HepG2 (cell line): ENCODE data around the gene PIGK. TPM values are rescaled to one million over a fixed set of nuclear protein-coding genes. Genes with fewer than 3 reads are reported as not detected.

Experiments
- ATAC-seq: fragments of 200-7000 bp; cut with Tn5 transposase; 3 replicates; pipeline ENCODE4 v1.9.1; 2020; ENCODE audit warnings: mild to moderate bottlenecking, moderate library complexity
- BruUV-seq: library from RNA; stranded (reverse); fragments of 400-500 nt; replicated peaks from 2 replicates; lab custom pipeline; 2021; lab: Mats Ljungman, UMichigan
- CTCF ChIA-PET: fragments of 300-600 bp; formaldehyde crosslinking; extraction: SDS; loops from one replicate; lab custom pipeline; 2021; ENCODE audit warnings: low total read pairs, inconsistent platforms, low intra/inter-chr PET ratio; lab: Yijun Ruan, JAX
- POLR2A ChIA-PET: fragments of 350-600 bp; sonication (Branson Sonifier 250); formaldehyde crosslinking; loops from one replicate; lab custom pipeline; 2020; ENCODE audit warnings: antibody characterized with exemption, inconsistent platforms; lab: Yijun Ruan, JAX
- DNase-seq: peaks from one replicate; pipeline ENCODE4 v3.0.0-alpha.2; 2015; ENCODE audit warnings: low spot score
- FAIRE-seq: peaks from 3 replicates; lab custom pipeline; 2011; peaks lifted over from hg19 to GRCh38; lab: Jason Lieb, UNC
- H2AFZ ChIP-seq: one replicate; pipeline ENCODE4 v1.6.1; 2011; ENCODE audit warnings: low read length, inconsistent platforms
- H3K27ac ChIP-seq: fragments of 300-600 bp; 3 replicates; pipeline ENCODE4 v1.8.0; 2011; ENCODE audit warnings: mixed run types, mild to moderate bottlenecking, mixed read lengths, low read length, inconsistent platforms; ENCODE audit not compliant: insufficient read depth; ENCODE audit errors: extremely low read length
- H3K27me3 ChIP-seq, 2 experiments: fragments of 200-600 bp in 1 of 2; 2 replicates in 1 of 2; 3 replicates in 1 of 2; pipeline versions ENCODE4 v1.6.0 to v1.8.0; 2011; ENCODE audit warnings: low read length in 2 of 2, mild to moderate bottlenecking in 2 of 2, moderate library complexity in 2 of 2, inconsistent platforms in 1 of 2; ENCODE audit not compliant: insufficient read depth in 2 of 2, control insufficient read depth in 1 of 2
- H3K36me3 ChIP-seq, 2 experiments: fragments of 200-600 bp in 1 of 2; replicated peaks in 1 of 2; 2 replicates in 1 of 2; 3 replicates in 1 of 2; pipeline versions ENCODE4 v1.5.1 to v1.8.0; 2011; ENCODE audit warnings: low read length in 2 of 2, inconsistent platforms in 1 of 2; ENCODE audit not compliant: insufficient read depth in 2 of 2, control insufficient read depth in 1 of 2
- H3K4me1 ChIP-seq: 2 replicates; pipeline ENCODE4 v1.5.1; 2012; ENCODE audit warnings: low read length, inconsistent platforms; ENCODE audit not compliant: insufficient read depth
- H3K4me2 ChIP-seq: 2 replicates; pipeline ENCODE4 v1.6.0; 2011; ENCODE audit warnings: low read depth, low read length, inconsistent platforms
- H3K4me3 ChIP-seq, 3 experiments: fragments of 200-600 bp in 1 of 3; sonication (generic), shearing (Covaris generic) in 1 of 3; replicated peaks in 1 of 3; 2 replicates each; pipeline ENCODE4 v1.5.1; 2011 to 2016; ENCODE audit warnings: low read length in 3 of 3, inconsistent platforms in 2 of 3, low read depth in 2 of 3, mild to moderate bottlenecking in 2 of 3, control low read depth in 1 of 3, mixed read lengths in 1 of 3; ENCODE audit not compliant: insufficient read depth in 1 of 3
- H3K79me2 ChIP-seq: one replicate; pipeline ENCODE4 v1.6.1; 2011; ENCODE audit warnings: low read length, inconsistent platforms; ENCODE audit not compliant: insufficient read depth
- H3K9ac ChIP-seq: 2 replicates; pipeline ENCODE4 v1.6.0; 2011; ENCODE audit warnings: mild to moderate bottlenecking, low read depth, low read length, inconsistent platforms; ENCODE audit not compliant: insufficient read depth
- H3K9me3 ChIP-seq: 2 replicates; pipeline ENCODE4 v1.5.1; 2012; ENCODE audit warnings: mild to moderate bottlenecking, low read length
- H4K20me1 ChIP-seq: 2 replicates; pipeline ENCODE4 v1.6.0; 2011; ENCODE audit warnings: inconsistent platforms, mild to moderate bottlenecking, low read length, moderate library complexity; ENCODE audit not compliant: insufficient read depth
- AKAP8 ChIP-seq: sonication (generic); formaldehyde crosslinking; IDR thresholded peaks from 2 replicates; pipeline ENCODE4 v1.5.1; 2020; ENCODE audit warnings: mild to moderate bottlenecking, missing genetic modification reagents
- CEBPZ ChIP-seq: IDR thresholded peaks from 2 replicates; pipeline ENCODE4 v1.6.1; 2012; ENCODE audit warnings: low read length, improper control_type of control experiment
- CTCF ChIP-seq: sonication (generic); formaldehyde crosslinking; IDR thresholded peaks from 2 replicates; pipeline ENCODE4 v1.5.0; 2020; ENCODE audit warnings: mild to moderate bottlenecking, missing genetic modification reagents, moderate library complexity
- E2F1 ChIP-seq: sonication (generic); formaldehyde crosslinking; IDR thresholded peaks from 2 replicates; pipeline ENCODE4 v1.5.0; 2020; ENCODE audit warnings: missing genetic modification reagents
- FOXP4 ChIP-seq: sonication (generic); formaldehyde crosslinking; IDR thresholded peaks from 2 replicates; pipeline ENCODE4 v1.4.0; 2020; ENCODE audit warnings: missing genetic modification reagents
- HCFC1 ChIP-seq: fragments of 150-350 bp; IDR thresholded peaks from 2 replicates; pipeline ENCODE4 v1.6.1; 2014; ENCODE audit warnings: low read depth, low read length
- HMG20B ChIP-seq: conservative IDR thresholded peaks from 2 replicates; pipeline ENCODE4 v1.6.1; 2016; ENCODE audit warnings: missing genetic modification reagents, missing compliant biosample characterization
- HNRNPL ChIP-seq: fragments of 200-400 bp; formaldehyde crosslinking; IDR thresholded peaks from 2 replicates; pipeline ENCODE4 v1.6.1; 2017; ENCODE audit warnings: mild to moderate bottlenecking, low read depth, low read length
- ISX ChIP-seq: sonication (generic); formaldehyde crosslinking; conservative IDR thresholded peaks from 2 replicates; pipeline ENCODE4 v1.5.0; 2020; ENCODE audit warnings: missing genetic modification reagents
- SNRNP70 ChIP-seq: fragments of 200-400 bp; formaldehyde crosslinking; IDR thresholded peaks from 2 replicates; pipeline ENCODE4 v1.6.1; 2017; ENCODE audit warnings: mild to moderate bottlenecking, low read depth, low read length, moderate library complexity
- ZBTB7A ChIP-seq: sonication (generic); formaldehyde crosslinking; IDR thresholded peaks from 2 replicates; pipeline ENCODE4 v1.8.0; 2022; ENCODE audit warnings: mild to moderate bottlenecking, missing genetic modification reagents
- ZBTB7B ChIP-seq: sonication (generic); formaldehyde crosslinking; IDR thresholded peaks from 2 replicates; pipeline ENCODE4 v1.4.0; 2020; ENCODE audit warnings: missing genetic modification reagents
- ZNF124 ChIP-seq: sonication (generic); formaldehyde crosslinking; IDR thresholded peaks from 2 replicates; pipeline ENCODE4 v1.4.0; 2020; ENCODE audit warnings: missing genetic modification reagents
- WGBS: methylation state at CpG from one replicate; pipeline ENCODE4 v1.1.6; 2017; ENCODE audit warnings: low lambda C conversion rate; 5-methylcytosine and 5-hydroxymethylcytosine counted together
- in situ Hi-C: cut with HindIII; loops from 2 replicates; pipeline ENCODE4 v1.10.0; 2017; ENCODE audit warnings: low pct_unique_long_range_greater_than_20kb; ENCODE audit not compliant: extremely low pct_ligation_motif_present
- intact Hi-C: fragments of 100-400 bp; cut with micrococcal nuclease; formaldehyde crosslinking; loops from one replicate; pipeline ENCODE4 v1.10.0; 2022; ENCODE audit not compliant: unreplicated experiment
- polyA plus RNA-seq, 8 experiments: library from polyadenylated mRNA; depleted of rRNA in 3 of 8; stranded (reverse) in 7 of 8; unstranded in 1 of 8; fragments of >200 nt; fragmentation: Illumina TruSeq in 4 of 8; extraction: Trizol in 4 of 8; gene quantifications; 2 replicates each; pipeline versions ENCODE4 v1.2.1 to v1.2.3, GENCODE V29; 2011 to 2016; ENCODE audit warnings: low read depth in 4 of 8, missing spikeins in 1 of 8, mixed read lengths in 1 of 8; ENCODE audit not compliant: insufficient read depth in 1 of 8
- total RNA-seq, 5 experiments: library from RNA; depleted of rRNA; stranded (reverse); fragments of >200 nt; fragmentation: Illumina TruSeq; extraction: Trizol; gene quantifications; 2 replicates each; pipeline ENCODE4 v1.2.3, GENCODE V29; 2016; ENCODE audit warnings: low read depth in 1 of 5

PIGK gene
- total and polyA plus RNA-seq, 2 of the 13 experiments (the other 11 are each of a cell fraction or from before 2014, with no cell fraction given), result 14.7 to 38.5 TPM

- peak; percentile 68 for TF ChIP-seq CTCF (CRISPR knock-in tag)
- TF ChIP-seq FOXP4 (CRISPR knock-in tag), result no peak
- no peak for TF ChIP-seq E2F1 (CRISPR knock-in tag)
- no peak for TF ChIP-seq HCFC1
- TF ChIP-seq HMG20B (CRISPR knock-in tag), result no peak
Observed at GRCh38 chr1:77126307-77126706, 92.9 kb downstream of the PIGK start (continued).

GRCh38 chr1:77121503-77121902, 97.7 kb downstream of the PIGK start:
- in situ Hi-C loops, result loop anchor here (10.0 kb wide), 1 partner anchor 217 kb away; no protein-coding TSS in a partner anchor
- TF ChIP-seq ZBTB7B (CRISPR knock-in tag) (no peak), AKAP8 (CRISPR knock-in tag) (no peak), ISX (no peak), ZNF124 (CRISPR knock-in tag) (no peak), ZBTB7A (CRISPR knock-in tag) (no peak), CEBPZ (no peak), CTCF (CRISPR knock-in tag) (no peak), HNRNPL (no peak), SNRNP70 (no peak)

More at GRCh38 chr1:77121503-77121902, 97.7 kb downstream of the PIGK start:
- H3K27me3 ChIP-seq, result no peaks in the 10 kb centered on the region
- no peaks in the 10 kb centered on the region for H3K9me3 ChIP-seq
- H3K9ac ChIP-seq, result no peak overlapping the region
- BruUV-seq, result no TSS peak
- 89% methylated on average over 1 of the region's 1 CpG for WGBS
- no peak for FAIRE-seq
- no peaks in the 10 kb centered on the region for H3K4me1 ChIP-seq
- ChIA-PET POLR2A (no interaction called here), CTCF (no interaction called here)
- no peak overlapping the region for H2AFZ ChIP-seq
- no peak for ATAC-seq
- no peaks in the 10 kb centered on the region for H3K79me2 ChIP-seq
- no peak overlapping the region for H3K4me3 ChIP-seq
- intact Hi-C loops, result no loop called here
- H4K20me1 ChIP-seq, result no peaks in the 10 kb centered on the region
- no peak overlapping the region for H3K27ac ChIP-seq
- no peak overlapping the region for H3K4me2 ChIP-seq
- no peaks in the 10 kb centered on the region for H3K36me3 ChIP-seq
- no peak for DNase-seq
